Subcutaneous adipose tissue (tissue), 4 donors: Measurements from ENCODE around the gene TNS1. TPM values are rescaled to one million over a fixed set of nuclear protein-coding genes. Genes with fewer than 3 reads are reported as not detected.

Source experiments
- CTCF ChIP-seq: fragments of 450-650 bp; IDR thresholded peaks from one replicate; pipeline ENCODE4 v1.5.1; 2016; ENCODE audit warnings: low read depth, mild to moderate bottlenecking, control low read depth, antibody characterized with exemption, moderate library complexity
- total RNA-seq, 4 donors: library from RNA; depleted of rRNA; stranded (reverse); fragments of >200 nt; gene quantifications; one replicate each; pipeline ENCODE4 v1.1.0, GENCODE V29; 2016

TNS1 gene
- total RNA-seq, 4 donors from 2014 or later: 310 to 1,168 (median 450) TPM

- TF ChIP-seq CTCF: no peak
Measured at GRCh38 chr2:217932803-217933616, 69.8 kb downstream of the TNS1 start.

- no peak for TF ChIP-seq CTCF
Measured at GRCh38 chr2:217931846-217932560, 70.8 kb downstream of the TNS1 start.

- TF ChIP-seq CTCF: no peak
Measured at GRCh38 chr2:217930761-217931563, 71.8 kb downstream of the TNS1 start.

- TF ChIP-seq CTCF: no peak
Measured at GRCh38 chr2:217929757-217930707, 72.8 kb downstream of the TNS1 start.

- no peak for TF ChIP-seq CTCF
Measured at GRCh38 chr2:217929272-217929671, 73.5 kb downstream of the TNS1 start.

GRCh38 chr2:217928324-217929181 lies 74.2 kb downstream of the TNS1 start:
- no peak for TF ChIP-seq CTCF
